Kidney (tissue), 14 donors: ENCODE results near the gene ZIC5. TPM values are rescaled to one million over a fixed set of nuclear protein-coding genes. Genes with fewer than 3 reads are reported as not detected.

Source experiments
- DNase-seq, 5 donors: peaks; one replicate each; pipeline ENCODE4 v3.0.0-alpha.2; 2013 to 2020
- FAIRE-seq: peaks from 2 replicates; lab custom pipeline; 2012; peaks lifted over from hg19 to GRCh38; lab: Jason Lieb, UNC
- H3K27ac ChIP-seq, 2 donors: one replicate each; pipeline ENCODE4 v1.7.0; 2013; ENCODE audit warnings: low read depth in 2 of 2, low read length in 2 of 2, inconsistent platforms in 1 of 2
- H3K27me3 ChIP-seq: one replicate; pipeline ENCODE4 v1.7.1; 2013; ENCODE audit warnings: low read length, inconsistent platforms; ENCODE audit not compliant: control insufficient read depth, insufficient read depth
- H3K36me3 ChIP-seq, 3 donors: one replicate each; pipeline versions ENCODE4 v1.7.0 to v1.7.1; 2013; ENCODE audit warnings: low read length in 3 of 3, control low read depth in 1 of 3, inconsistent platforms in 1 of 3; ENCODE audit not compliant: insufficient read depth in 3 of 3, control insufficient read depth in 2 of 3
- H3K4me1 ChIP-seq, 3 donors: one replicate each; pipeline versions ENCODE4 v1.7.0 to v1.7.1; 2013; ENCODE audit warnings: low read length in 3 of 3, inconsistent platforms in 1 of 3, low read depth in 1 of 3; ENCODE audit not compliant: control insufficient read depth in 2 of 3, insufficient read depth in 2 of 3
- H3K4me3 ChIP-seq, 3 donors: one replicate each; pipeline versions ENCODE4 v1.7.0 to v1.8.1; 2013; ENCODE audit warnings: low read length in 3 of 3, control low read depth in 1 of 3, inconsistent platforms in 1 of 3
- H3K9ac ChIP-seq, 3 donors: one replicate each; pipeline versions ENCODE4 v1.7.0 to v1.7.1; 2013; ENCODE audit warnings: low read length in 3 of 3, control low read depth in 1 of 3, inconsistent platforms in 1 of 3
- H3K9me3 ChIP-seq, 3 donors: one replicate each; pipeline versions ENCODE4 v1.7.0 to v1.7.1; 2013; ENCODE audit warnings: low read length in 3 of 3, control low read depth in 1 of 3, inconsistent platforms in 1 of 3; ENCODE audit not compliant: control insufficient read depth in 2 of 3, insufficient read depth in 1 of 3
- CTCF ChIP-seq: IDR thresholded peaks from 3 replicates; pipeline ENCODE4 v1.5.1; 2012; ENCODE audit warnings: mild to moderate bottlenecking, moderate library complexity, borderline replicate concordance; ENCODE audit not compliant: insufficient read depth; ENCODE audit errors: extremely low read depth
- intact Hi-C: fragments of 100-400 bp; cut with DNase I; formaldehyde crosslinking; loops from one replicate; pipeline ENCODE4 v1.11.1; 2022
- polyA plus RNA-seq: library from polyadenylated mRNA; stranded (reverse); fragments of 350-450 nt; fragmentation: Illumina TruSeq; extraction: RNeasy Lipid Tissue Mini Kit (QIAGEN cat#74804); gene quantifications from one replicate; pipeline ENCODE4 v1.2.3, GENCODE V29; 2014; ENCODE audit warnings: low read depth, low replicate concordance; ENCODE audit not compliant: insufficient read depth
- total RNA-seq: library from RNA; stranded (reverse); fragmentation: NEBNext Ultra II Directional; extraction: Animal tissue kit (Norgen Biotek cat#: 25700); gene quantifications from one replicate; pipeline ENCODE4 v1.2.1, GENCODE V29; 2021
- donor health status: control.
- donor health status: control.
- donor health status: control.
- donor health status: control.
- donor health status: control.
- donor health status: DM: yes; HTN: yes; CAD: no.
- donor health status: Normal renal cell carcinoma (clear cell type).

The ZIC5 gene
- total and polyA plus RNA-seq, 2 donors from 2014 or later, result not detected

DNA sequence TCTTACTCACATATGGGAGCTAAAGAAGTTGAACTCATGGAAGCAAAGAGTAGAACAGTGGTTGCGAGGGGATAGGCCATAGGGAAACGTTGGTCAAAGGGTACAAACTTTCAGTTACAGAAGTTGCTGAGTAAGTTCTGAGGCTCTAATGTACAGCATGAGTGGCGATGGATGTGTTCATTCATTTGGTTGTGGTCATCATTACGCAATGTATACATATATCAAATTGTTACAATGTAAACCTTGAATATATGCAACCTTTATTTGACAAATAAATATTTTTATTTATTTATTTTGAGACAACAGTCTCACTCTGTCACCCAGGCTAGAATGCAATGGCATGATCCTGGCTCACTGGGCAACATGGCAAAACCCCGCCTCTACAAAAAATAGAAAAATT is 38.7 kb downstream of the ZIC5 start:
- no peaks in the 10 kb centered on the region for H3K36me3 ChIP-seq
- no peak for FAIRE-seq
- intact Hi-C loops, result no loop called here

GRCh38 chr13:99930925-99931324 is 40.6 kb downstream of the ZIC5 start:
- FAIRE-seq (no peak), DNase-seq (no peak)
- H3K4me1 ChIP-seq, result no peaks in the 10 kb centered on the region
- intact Hi-C loops, result no loop called here
- no peak for TF ChIP-seq CTCF
- H3K4me3 ChIP-seq, result no peak overlapping the region
- H3K27ac ChIP-seq, result no peak overlapping the region
- no peaks in the 10 kb centered on the region for H3K9me3 ChIP-seq
- no peaks in the 10 kb centered on the region for H3K36me3 ChIP-seq
- no peak overlapping the region for H3K9ac ChIP-seq
- H3K27me3 ChIP-seq, result peaks cover 2% of the 10 kb centered on the region

More for the DNA sequence above, 38.7 kb downstream of the ZIC5 start:
- H3K4me3 ChIP-seq, result no peak overlapping the region
- H3K4me1 ChIP-seq, result no peaks in the 10 kb centered on the region
- H3K9me3 ChIP-seq, result no peaks in the 10 kb centered on the region
- no peak for DNase-seq
- no peaks in the 10 kb centered on the region for H3K27me3 ChIP-seq
- TF ChIP-seq CTCF, result no peak
- H3K9ac ChIP-seq, result no peak overlapping the region
- H3K27ac ChIP-seq, result no peak overlapping the region

DNA sequence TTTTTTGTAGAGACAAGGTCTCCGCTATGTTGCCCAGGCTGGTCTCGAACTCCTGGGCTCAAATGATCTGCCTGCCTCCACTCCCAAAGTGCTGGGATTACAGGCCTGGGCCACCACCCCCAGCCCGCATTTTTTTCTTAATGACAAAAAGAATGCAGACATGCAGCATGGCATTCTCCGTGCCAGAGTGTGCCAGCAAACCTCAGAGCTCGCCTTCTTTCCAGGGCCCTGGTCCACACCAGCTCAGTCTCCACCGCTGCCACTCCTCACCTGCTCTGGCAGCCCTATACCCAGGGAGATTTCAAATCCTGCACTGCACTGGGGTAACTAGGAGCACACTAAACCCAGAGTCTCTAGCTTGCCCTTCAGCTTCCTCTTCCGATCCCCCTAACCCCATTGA is 41.7 kb downstream of the ZIC5 start:
- H3K4me1 ChIP-seq, result no peaks in the 10 kb centered on the region
- H3K27me3 ChIP-seq, result peaks cover 2% of the 10 kb centered on the region
- no peak overlapping the region for H3K27ac ChIP-seq
- no peak overlapping the region for H3K9ac ChIP-seq
- intact Hi-C loops, result no loop called here
- DNase-seq (no peak), FAIRE-seq (no peak)
- no peak overlapping the region for H3K4me3 ChIP-seq
- TF ChIP-seq CTCF, result no peak
- H3K36me3 ChIP-seq, result no peaks in the 10 kb centered on the region
- H3K9me3 ChIP-seq, result no peaks in the 10 kb centered on the region
